Measurements from ENCODE around the gene HBM.
"Not testable (repeated sequence)": the region's sequence is repeated elsewhere in the genome, so short reads cannot be mapped to it uniquely, and the experiment has no call there.

The HBM gene

DNA sequence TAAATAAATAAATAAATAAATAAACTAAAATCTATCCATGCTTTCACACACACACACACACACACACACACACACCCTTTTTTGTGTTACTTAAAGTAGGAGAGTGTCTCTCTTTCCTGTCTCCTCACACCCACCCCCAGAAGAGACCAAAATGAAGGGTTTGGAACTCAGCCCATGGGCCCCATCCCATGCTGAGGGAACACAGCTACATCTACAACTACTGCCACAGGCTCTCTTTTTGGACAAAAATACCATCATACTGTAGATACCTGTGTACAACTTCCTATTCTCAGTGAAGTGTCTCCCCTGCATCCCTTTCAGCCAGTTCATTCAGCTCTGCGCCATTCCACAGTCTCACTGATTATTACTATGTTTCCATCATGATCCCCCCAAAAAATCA, 5.0 kb downstream of the HBM start:
- no peak for DNase-seq

DNA sequence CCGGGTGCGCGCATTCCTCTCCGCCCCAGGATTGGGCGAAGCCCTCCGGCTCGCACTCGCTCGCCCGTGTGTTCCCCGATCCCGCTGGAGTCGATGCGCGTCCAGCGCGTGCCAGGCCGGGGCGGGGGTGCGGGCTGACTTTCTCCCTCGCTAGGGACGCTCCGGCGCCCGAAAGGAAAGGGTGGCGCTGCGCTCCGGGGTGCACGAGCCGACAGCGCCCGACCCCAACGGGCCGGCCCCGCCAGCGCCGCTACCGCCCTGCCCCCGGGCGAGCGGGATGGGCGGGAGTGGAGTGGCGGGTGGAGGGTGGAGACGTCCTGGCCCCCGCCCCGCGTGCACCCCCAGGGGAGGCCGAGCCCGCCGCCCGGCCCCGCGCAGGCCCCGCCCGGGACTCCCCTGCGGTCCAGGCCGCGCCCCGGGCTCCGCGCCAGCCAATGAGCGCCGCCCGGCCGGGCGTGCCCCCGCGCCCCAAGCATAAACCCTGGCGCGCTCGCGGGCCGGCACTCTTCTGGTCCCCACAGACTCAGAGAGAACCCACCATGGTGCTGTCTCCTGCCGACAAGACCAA, 6.7 kb downstream of the HBM start, which contains the start of gene HBA2:
TSS of gene HBA2 (plus strand) at position 503 of the 568 bp plus-strand sequence. CDS start at position 540, 37 bp downstream.
- DNase-seq = not testable (repeated sequence)

DNA sequence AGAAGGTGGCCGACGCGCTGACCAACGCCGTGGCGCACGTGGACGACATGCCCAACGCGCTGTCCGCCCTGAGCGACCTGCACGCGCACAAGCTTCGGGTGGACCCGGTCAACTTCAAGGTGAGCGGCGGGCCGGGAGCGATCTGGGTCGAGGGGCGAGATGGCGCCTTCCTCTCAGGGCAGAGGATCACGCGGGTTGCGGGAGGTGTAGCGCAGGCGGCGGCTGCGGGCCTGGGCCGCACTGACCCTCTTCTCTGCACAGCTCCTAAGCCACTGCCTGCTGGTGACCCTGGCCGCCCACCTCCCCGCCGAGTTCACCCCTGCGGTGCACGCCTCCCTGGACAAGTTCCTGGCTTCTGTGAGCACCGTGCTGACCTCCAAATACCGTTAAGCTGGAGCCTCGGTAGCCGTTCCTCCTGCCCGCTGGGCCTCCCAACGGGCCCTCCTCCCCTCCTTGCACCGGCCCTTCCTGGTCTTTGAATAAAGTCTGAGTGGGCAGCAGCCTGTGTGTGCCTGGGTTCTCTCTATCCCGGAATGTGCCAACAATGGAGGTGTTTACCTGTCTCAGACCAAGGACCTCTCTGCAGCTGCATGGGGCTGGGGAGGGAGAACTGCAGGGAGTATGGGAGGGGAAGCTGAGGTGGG, 7.6 kb downstream of the HBM start:
- not testable (repeated sequence) for DNase-seq

DNA sequence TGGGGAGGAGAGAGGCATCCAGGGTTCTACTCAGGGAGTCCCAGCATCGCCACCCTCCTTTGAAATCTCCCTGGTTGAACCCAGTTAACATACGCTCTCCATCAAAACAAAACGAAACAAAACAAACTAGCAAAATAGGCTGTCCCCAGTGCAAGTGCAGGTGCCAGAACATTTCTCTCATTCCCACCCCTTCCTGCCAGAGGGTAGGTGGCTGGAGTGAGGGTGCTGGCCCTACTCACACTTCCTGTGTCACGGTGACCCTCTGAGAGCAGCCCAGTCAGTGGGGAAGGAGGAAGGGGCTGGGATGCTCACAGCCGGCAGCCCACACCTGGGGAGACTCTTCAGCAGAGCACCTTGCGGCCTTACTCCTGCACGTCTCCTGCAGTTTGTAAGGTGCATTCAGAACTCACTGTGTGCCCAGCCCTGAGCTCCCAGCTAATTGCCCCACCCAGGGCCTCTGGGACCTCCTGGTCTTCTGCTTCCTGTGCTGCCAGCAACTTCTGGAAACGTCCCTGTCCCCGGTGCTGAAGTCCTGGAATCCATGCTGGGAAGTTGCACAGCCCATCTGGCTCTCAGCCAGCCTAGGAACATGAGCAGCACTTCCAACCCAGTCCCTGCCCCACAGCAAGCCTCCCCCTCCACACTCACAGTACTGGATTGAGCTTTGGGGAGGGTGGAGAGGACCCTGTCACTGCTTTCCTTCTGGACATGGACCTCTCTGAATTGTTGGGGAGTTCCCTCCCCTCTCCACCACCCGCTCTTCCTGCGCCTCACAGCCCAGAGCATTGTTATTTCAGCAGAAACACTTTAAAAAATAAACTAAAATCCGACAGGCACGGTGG, 8.4 kb downstream of the HBM start:
- DNase-seq = peak; percentile 50

DNA sequence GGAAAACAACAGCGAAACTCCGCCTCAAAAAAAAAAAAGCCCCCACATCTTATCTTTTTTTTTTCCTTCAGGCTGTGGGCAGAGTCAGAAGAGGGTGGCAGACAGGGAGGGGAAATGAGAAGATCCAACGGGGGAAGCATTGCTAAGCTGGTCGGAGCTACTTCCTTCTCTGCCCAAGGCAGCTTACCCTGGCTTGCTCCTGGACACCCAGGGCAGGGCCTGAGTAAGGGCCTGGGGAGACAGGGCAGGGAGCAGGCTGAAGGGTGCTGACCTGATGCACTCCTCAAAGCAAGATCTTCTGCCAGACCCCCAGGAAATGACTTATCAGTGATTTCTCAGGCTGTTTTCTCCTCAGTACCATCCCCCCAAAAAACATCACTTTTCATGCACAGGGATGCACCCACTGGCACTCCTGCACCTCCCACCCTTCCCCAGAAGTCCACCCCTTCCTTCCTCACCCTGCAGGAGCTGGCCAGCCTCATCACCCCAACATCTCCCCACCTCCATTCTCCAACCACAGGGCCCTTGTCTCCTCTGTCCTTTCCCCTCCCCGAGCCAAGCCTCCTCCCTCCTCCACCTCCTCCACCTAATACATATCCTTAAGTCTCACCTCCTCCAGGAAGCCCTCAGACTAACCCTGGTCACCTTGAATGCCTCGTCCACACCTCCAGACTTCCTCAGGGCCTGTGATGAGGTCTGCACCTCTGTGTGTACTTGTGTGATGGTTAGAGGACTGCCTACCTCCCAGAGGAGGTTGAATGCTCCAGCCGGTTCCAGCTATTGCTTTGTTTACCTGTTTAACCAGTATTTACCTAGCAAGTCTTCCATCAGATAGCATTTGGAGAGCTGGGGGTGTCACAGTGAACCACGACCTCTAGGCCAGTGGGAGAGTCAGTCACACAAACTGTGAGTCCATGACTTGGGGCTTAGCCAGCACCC, 9.5 kb downstream of the HBM start:
- no peak for DNase-seq

DNA sequence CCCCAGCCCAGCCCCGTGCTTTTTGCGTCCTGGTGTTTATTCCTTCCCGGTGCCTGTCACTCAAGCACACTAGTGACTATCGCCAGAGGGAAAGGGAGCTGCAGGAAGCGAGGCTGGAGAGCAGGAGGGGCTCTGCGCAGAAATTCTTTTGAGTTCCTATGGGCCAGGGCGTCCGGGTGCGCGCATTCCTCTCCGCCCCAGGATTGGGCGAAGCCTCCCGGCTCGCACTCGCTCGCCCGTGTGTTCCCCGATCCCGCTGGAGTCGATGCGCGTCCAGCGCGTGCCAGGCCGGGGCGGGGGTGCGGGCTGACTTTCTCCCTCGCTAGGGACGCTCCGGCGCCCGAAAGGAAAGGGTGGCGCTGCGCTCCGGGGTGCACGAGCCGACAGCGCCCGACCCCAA, 10.2 kb downstream of the HBM start:
- DNase-seq = not testable (repeated sequence)

DNA sequence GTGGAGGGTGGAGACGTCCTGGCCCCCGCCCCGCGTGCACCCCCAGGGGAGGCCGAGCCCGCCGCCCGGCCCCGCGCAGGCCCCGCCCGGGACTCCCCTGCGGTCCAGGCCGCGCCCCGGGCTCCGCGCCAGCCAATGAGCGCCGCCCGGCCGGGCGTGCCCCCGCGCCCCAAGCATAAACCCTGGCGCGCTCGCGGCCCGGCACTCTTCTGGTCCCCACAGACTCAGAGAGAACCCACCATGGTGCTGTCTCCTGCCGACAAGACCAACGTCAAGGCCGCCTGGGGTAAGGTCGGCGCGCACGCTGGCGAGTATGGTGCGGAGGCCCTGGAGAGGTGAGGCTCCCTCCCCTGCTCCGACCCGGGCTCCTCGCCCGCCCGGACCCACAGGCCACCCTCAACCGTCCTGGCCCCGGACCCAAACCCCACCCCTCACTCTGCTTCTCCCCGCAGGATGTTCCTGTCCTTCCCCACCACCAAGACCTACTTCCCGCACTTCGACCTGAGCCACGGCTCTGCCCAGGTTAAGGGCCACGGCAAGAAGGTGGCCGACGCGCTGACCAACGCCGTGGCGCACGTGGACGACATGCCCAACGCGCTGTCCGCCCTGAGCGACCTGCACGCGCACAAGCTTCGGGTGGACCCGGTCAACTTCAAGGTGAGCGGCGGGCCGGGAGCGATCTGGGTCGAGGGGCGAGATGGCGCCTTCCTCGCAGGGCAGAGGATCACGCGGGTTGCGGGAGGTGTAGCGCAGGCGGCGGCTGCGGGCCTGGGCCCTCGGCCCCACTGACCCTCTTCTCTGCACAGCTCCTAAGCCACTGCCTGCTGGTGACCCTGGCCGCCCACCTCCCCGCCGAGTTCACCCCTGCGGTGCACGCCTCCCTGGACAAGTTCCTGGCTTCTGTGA, 11.0 kb downstream of the HBM start, which contains the start of gene HBA1:
TSS of gene HBA1 (plus strand) at position 204 of the 906 bp plus-strand sequence. CDS start at position 241, 37 bp downstream.
- DNase-seq = not testable (repeated sequence)

DNA sequence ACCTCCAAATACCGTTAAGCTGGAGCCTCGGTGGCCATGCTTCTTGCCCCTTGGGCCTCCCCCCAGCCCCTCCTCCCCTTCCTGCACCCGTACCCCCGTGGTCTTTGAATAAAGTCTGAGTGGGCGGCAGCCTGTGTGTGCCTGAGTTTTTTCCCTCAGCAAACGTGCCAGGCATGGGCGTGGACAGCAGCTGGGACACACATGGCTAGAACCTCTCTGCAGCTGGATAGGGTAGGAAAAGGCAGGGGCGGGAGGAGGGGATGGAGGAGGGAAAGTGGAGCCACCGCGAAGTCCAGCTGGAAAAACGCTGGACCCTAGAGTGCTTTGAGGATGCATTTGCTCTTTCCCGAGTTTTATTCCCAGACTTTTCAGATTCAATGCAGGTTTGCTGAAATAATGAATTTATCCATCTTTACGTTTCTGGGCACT, 11.6 kb downstream of the HBM start:
- DNase-seq = peak; percentile 59

DNA sequence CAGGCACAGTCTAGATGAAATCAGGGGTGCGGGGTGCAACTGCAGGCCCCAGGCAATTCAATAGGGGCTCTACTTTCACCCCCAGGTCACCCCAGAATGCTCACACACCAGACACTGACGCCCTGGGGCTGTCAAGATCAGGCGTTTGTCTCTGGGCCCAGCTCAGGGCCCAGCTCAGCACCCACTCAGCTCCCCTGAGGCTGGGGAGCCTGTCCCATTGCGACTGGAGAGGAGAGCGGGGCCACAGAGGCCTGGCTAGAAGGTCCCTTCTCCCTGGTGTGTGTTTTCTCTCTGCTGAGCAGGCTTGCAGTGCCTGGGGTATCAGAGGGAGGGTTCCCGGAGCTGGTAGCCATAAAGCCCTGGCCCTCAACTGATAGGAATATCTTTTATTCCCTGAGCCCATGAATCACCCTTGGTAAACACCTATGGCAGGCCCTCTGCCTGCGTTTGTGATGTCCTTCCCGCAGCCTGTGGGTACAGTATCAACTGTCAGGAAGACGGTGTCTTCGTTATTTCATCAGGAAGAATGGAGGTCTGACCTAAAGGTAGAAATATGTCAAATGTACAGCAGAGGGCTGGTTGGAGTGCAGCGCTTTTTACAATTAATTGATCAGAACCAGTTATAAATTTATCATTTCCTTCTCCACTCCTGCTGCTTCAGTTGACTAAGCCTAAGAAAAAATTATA, 12.3 kb downstream of the HBM start:
- DNase-seq = no peak

DNA sequence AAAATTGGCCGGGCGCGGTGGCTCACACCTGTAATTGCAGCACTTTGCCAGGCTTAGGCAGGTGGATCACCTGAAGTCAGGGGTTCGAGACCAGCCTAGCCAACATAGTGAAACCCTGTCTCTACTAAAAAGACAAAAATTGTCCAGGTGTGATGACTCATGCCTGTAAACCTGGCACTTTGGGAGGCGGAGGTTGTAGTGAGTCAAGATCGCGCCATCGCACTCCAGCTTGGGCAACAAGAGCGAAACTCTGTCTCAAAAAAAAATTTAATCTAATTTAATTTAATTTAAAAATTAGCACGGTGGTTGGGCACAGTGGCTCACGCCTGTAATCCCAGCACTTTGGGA, 12.9 kb downstream of the HBM start:
- DNase-seq = no peak

DNA sequence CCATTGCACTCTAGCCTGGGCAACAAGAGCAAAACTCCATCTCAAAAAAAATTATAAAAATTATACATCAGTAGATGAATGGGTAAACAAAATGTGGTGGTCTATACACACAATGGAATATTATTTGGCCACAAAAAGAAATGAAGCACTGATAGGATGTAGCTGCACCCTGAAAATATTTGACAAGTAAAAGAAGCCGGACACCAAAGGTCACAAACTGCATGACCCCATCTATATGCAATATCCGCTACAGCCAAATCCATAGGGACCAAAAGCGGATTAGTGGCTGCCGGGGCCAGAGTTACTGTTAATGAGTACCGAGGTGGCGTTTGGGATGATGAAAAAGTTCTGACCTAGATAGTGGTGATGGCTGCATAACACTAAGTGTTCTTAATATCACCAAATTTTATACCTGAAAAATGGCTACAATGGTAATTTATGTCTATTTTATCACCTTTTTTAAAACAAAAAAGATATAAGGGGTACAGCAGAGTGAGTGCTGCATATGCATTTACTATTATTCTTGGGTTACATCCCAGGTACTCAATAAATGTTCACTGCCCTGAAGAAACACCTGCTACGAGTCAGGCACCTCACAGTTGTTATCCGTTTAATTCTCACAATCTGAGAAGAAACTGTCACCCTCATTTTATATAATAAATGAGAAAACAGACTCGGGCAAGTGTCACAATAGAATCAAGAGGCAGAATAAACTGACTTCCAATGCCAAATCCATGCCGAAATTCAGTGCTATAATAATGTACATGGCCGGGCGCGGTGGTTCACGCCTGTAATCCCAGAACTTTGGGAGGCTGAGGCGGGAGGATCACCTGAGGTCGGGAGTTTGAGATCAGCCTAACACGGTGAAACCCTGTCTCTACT, 13.7 kb downstream of the HBM start:
- no peak for DNase-seq

DNA sequence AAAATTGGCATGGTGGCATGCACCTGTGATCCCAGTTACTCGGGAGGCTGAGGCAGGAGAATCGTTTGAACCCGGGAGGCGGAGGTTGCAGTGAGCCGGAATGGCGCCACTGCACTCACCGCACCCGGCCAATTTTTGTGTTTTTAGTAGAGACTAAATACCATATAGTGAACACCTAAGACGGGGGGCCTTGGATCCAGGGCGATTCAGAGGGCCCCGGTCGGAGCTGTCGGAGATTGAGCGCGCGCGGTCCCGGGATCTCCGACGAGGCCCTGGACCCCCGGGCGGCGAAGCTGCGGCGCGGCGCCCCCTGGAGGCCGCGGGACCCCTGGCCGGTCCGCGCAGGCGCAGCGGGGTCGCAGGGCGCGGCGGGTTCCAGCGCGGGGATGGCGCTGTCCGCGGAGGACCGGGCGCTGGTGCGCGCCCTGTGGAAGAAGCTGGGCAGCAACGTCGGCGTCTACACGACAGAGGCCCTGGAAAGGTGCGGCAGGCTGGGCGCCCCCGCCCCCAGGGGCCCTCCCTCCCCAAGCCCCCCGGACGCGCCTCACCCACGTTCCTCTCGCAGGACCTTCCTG, 14.4 kb downstream of the HBM start, which contains the start of gene HBQ1:
TSS of gene HBQ1 (plus strand) at position 359 of the 575 bp plus-strand sequence. CDS start at position 387, 28 bp downstream.
- peak; percentile 53 for DNase-seq

DNA sequence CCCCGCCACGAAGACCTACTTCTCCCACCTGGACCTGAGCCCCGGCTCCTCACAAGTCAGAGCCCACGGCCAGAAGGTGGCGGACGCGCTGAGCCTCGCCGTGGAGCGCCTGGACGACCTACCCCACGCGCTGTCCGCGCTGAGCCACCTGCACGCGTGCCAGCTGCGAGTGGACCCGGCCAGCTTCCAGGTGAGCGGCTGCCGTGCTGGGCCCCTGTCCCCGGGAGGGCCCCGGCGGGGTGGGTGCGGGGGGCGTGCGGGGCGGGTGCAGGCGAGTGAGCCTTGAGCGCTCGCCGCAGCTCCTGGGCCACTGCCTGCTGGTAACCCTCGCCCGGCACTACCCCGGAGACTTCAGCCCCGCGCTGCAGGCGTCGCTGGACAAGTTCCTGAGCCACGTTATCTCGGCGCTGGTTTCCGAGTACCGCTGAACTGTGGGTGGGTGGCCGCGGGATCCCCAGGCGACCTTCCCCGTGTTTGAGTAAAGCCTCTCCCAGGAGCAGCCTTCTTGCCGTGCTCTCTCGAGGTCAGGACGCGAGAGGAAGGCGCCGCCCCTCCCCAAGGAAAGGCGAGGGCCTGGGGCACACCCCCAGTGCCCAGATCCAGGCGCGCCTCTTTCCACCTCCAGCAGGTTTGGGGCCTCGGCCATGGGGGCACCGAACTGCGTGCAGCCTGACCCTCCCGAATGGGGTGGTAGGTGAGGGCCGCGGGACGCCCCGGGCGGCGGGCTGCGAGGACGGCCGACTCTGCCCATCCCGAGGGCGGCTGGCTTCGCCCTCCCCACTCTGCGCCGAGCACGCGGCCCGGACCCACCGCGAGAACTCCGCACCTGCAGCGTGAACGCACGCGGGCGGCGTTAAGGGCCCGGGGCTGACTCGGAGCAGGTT, 15.1 kb downstream of the HBM start:
- DNase-seq = no peak

DNA sequence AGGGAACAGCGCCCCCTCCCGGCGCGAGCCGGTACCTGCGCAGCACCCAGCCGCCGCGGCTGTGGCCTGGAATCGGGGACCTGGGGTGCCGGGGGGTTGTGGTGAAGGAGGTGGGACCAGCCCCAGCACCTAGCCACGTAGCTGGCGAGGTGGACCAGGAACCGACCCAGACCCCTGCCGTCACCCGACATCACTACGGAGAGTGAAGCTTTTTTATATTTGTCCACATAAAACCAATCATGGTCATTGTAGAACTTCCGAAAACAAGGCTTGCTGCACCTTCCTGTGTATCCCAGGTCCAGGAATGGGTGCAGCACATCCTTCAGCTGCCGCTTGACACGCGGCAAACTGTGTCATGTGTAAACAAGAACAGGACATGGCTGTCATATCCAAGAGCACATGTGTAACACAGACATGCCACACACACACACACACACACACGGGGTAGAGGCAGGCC, 15.8 kb downstream of the HBM start:
- peak; percentile 82 for DNase-seq

DNA sequence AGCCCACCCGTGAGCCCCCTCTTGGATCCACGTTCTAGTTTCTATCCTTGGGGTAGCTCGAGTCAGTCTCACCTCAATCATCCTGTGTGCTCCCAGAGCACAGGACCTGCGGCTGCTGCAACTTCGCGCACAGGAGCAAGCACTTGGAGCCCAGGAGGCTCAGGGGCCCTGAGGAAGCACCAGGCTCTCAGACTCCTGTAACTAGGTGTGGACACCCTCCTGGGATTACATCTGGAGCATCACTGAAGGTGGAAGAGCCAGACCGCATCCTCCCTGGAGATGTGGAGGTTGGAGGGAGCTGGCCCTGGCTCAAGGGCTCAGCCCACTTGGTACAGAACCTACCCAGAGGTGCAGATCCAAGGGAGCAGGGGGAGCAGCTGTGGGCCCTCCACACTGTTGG, 17.2 kb downstream of the HBM start:
- DNase-seq = no peak

DNA sequence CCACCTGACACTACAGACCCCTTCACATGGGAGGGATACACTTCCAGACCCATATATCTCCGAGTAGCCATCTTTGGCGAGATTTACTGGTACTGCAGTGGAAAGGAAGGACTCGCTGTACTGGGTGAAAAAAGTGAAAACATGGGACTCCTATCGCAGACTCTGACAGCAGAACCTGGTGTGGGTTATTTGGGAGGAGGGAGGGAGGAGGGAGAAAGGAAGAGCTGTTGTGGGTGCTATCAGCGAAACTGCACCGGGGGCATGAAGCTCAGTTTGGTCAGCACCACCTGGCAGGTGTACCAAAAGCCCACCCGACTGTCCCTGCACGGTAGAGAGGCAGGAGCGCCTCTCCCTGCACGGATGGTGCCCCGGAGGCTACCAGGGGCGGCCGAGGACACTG, 19.4 kb downstream of the HBM start:
- DNase-seq = no peak

DNA sequence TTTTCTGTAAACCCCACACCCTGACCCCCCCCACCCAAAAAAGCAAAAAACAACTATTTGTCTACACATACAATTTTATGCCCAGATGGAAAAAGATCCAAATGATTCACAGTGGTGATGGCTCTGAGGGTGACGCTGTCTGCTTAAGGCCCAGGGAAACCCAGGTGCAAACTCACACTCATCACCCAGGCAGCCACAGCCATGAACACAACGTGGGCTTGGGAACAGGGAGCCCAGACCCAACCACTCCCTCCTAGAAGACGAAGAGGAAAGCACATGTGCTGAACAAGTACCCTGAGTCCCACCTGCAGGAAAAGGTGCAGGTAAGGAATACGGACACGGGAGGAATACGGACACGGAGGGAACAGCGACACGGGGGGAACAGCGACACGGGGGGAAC, 19.9 kb downstream of the HBM start:
- DNase-seq = no peak

DNA sequence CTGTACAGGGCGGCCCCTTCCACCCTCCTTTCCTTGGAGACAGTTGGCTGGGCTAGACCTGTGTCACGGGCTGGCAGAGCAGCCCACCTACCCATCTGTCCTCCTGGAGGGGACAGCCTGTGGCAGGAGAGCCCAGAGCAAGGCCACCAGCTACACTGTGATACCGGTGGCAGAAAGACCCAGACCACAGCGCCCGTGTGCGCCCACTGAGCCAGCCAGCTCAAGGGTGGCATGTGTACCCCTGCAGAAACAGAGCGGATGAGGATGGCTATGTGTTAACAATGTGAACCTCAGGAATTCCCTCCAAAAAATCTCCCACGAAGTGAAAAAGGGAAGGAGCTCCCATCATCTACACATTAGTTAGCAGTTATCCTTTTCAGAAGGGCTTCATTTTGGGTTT, 21.6 kb downstream of the HBM start:
- DNase-seq = no peak

All from femur (tissue), 1 donor.